HG03159 (cell line): ENCODE data around the gene LDB3.

Source experiments
- ATAC-seq: cut with Tn5 transposase; IDR thresholded peaks from one replicate; pipeline ENCODE4 v1.9.1; 2021; ENCODE audit warnings: mild to moderate bottlenecking, moderate library complexity; ENCODE audit not compliant: unreplicated experiment

The LDB3 gene

GRCh38 chr10:86756511-86757112 lies 88.3 kb downstream of the LDB3 start, which contains the start of gene BMPR1A:
Gene BMPR1A, plus strand, starts transcription at chr10:86756619. Its CDS starts 119,400 bp downstream, at chr10:86876019.
- peak; percentile 41 for ATAC-seq

GRCh38 chr10:86757113-86757972 lies 89.0 kb downstream of the LDB3 start:
- peak; percentile 8 for ATAC-seq

GRCh38 chr10:86758189-86759072 lies 90.1 kb downstream of the LDB3 start:
- no peak for ATAC-seq

- ATAC-seq: no peak
These were observed 90.9 kb downstream of the LDB3 start for GRCh38 chr10:86759073-86759672.

- ATAC-seq: no peak
These were observed 95.1 kb downstream of the LDB3 start for GRCh38 chr10:86763404-86763803.

- no peak for ATAC-seq
These were observed 97.2 kb downstream of the LDB3 start for GRCh38 chr10:86765548-86765947.

GRCh38 chr10:86768412-86769062 lies 100.2 kb downstream of the LDB3 start:
- ATAC-seq: no peak

- no peak for ATAC-seq
These were observed 101.7 kb downstream of the LDB3 start for GRCh38 chr10:86769991-86770390.

GRCh38 chr10:86770412-86770960 lies 102.2 kb downstream of the LDB3 start:
- ATAC-seq: no peak

- ATAC-seq: no peak
These were observed 105.2 kb downstream of the LDB3 start for GRCh38 chr10:86773498-86773897.

- ATAC-seq: peak; percentile 58
These were observed 107.0 kb downstream of the LDB3 start for GRCh38 chr10:86775056-86775869.

- ATAC-seq: no peak
These were observed 107.5 kb downstream of the LDB3 start for GRCh38 chr10:86775870-86776180.

- ATAC-seq: no peak
These were observed 111.1 kb downstream of the LDB3 start for GRCh38 chr10:86779220-86780017.

- ATAC-seq: peak; percentile 68
These were observed 114.5 kb downstream of the LDB3 start for GRCh38 chr10:86782701-86783418.

GRCh38 chr10:86785037-86785436 lies 116.7 kb downstream of the LDB3 start:
- ATAC-seq: no peak
